ENCODE results near the gene TSPAN7.

Gene TSPAN7, protein sequence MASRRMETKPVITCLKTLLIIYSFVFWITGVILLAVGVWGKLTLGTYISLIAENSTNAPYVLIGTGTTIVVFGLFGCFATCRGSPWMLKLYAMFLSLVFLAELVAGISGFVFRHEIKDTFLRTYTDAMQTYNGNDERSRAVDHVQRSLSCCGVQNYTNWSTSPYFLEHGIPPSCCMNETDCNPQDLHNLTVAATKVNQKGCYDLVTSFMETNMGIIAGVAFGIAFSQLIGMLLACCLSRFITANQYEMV

DNA sequence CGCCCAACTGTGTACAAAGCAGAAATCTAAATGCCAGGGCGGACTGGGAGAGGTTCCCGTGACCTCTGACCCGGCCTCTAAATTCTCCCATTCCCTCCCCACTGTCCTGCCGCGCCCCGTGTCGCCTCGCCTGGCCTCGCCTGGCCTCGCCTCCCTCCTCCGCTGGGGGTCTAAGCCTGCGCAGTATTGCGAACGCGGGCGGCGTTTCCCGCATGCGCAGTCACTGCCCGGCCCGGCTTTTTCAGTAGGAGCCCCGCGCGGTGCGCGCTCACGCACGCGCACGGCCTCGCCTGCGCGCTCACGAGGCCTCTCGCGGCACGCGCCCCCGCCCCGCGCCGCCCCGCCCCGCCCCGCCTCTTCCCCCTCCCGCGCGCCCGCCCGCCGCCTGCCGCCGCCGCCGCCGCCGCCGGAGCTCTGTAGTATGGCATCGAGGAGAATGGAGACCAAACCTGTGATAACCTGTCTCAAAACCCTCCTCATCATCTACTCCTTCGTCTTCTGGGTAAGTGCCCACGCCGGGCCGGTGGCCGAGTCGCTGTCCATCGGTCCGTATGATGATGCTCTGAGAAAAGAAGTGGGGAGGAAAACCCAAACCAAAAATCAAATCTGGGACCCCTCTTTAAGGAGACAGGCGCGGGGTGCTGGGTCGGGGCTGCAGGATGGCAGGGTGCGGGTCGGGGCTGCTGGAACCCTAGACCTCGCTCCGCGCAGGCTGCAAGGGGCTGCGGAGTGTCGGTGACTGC lies at the start of gene TSPAN7:
Gene TSPAN7, plus strand, starts transcription at position 417 of the 743 bp plus-strand sequence. Its CDS starts 5 bp downstream, at position 422.
- DNase-seq, result peak; percentile 24

DNA sequence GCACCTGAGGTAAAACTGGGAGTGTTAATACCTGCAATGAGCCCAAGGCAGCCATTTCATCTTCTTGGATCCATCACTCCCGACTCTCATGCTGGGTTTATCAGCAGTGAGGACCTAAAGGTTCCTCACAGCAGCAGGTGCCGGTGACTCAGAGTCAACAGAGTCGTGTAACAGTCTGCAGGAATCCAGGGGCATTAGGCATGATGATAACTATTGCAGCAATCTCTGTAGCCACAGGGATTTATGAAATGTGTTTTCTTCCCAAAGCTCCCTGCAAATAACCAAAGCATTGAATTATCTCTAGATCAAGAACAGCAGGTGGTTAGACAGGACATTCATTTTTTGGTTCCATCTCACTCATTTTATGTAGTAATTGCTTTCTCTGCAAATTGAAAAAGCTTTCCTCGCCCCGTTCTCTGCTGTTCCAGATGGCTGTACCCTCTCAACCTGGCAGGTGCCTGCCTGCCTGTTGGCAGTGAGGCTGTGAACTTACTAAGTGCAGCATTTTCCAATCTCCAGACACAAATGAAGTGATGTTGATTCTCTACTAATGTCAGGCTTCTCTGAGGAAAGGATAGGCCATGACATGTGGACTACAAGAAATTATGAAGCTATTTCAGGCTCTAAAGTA lies 48.1 kb upstream of the TSPAN7 start:
- DNase-seq, result no peak

- no peak for DNase-seq
These were observed 47.1 kb upstream of the TSPAN7 start for GRCh38 chrX:38514016-38514854.

- no peak for DNase-seq
These were observed 46.1 kb upstream of the TSPAN7 start for GRCh38 chrX:38515291-38515690.

DNA sequence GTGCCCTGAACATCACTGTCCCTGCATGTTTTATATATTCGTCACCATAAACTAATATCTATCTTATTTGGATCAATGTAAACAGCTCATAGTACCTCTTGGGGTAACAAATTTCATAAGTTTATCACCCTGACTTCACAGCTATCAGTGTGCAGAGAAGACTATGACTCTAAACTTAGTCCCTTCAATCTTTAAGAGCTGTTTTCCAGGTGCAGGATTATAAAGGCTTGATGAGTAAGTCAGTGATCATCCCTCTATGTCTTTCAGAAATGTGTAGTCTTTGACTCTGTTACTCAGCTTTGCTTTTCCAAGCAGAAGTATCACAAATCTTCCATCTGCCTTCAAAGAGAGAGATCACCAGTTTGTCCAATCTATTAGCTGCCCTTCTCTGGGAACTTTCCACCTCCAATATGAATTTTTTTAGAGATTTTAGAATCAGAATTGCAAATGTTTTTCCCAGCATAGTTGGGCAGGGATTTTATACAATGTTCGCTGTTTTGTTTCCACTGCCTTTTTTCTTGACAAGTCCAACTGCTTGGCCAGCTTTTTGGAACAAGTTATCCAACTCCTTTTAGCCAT lies 45.1 kb upstream of the TSPAN7 start:
- no peak for DNase-seq

DNA sequence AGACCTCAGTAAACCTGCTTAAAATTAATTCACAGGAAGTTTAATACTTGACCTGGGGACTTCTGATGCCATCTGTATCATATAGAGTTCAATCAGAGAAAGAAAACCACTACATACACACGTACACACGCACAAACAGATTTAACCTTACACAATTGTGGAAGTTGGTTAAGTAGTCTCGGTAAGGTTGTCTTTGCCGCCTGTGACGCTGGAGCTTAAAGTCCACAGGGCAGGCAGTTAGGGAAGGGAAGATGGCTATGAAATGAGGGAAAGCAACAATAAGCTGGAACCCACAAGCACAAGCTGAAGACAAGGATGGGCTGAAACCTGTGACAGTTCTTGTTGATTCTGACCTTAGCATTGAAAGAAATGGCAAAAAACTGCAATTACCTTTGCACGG lies 41.7 kb upstream of the TSPAN7 start:
- DNase-seq, result no peak

- no peak for DNase-seq
These were observed 23.2 kb upstream of the TSPAN7 start for GRCh38 chrX:38538134-38538533.

DNA sequence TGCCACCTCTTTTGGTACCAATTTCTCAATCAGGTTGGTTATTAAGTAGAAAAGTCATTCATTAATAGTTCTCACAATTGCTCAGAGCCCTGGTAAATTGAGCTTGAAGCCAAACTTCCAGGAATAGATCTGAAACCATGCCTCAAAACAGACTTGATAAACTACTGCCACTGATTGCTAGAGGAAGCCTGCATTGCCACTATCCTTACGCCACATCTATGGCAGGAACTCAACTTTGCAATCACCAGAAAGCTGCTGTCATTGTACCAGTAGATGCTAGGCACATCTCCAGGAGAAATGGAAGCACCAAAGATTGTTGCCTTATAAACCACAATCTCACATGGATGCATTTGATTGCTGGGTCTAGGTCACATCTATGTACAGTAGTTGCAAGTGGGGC lies 21.6 kb upstream of the TSPAN7 start:
- no peak for DNase-seq

DNA sequence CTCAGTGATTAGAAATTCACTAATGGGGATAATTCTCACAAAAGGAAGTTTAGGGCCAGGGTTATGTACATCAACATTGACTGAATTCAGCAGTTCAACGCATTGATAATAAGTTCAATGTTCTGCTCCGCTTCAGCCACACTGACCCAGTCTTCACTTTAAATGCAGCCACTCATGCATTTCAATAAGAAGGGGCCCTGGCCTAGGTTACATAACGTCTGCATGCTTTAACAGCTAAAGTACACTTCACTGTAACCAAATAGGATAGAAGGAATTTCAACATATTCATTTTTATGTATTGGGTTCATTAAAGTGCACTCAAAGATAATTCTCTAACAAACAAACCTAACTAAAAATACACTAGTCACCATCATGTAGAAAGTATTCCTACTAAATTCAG lies 12.8 kb upstream of the TSPAN7 start:
- DNase-seq, result no peak

DNA sequence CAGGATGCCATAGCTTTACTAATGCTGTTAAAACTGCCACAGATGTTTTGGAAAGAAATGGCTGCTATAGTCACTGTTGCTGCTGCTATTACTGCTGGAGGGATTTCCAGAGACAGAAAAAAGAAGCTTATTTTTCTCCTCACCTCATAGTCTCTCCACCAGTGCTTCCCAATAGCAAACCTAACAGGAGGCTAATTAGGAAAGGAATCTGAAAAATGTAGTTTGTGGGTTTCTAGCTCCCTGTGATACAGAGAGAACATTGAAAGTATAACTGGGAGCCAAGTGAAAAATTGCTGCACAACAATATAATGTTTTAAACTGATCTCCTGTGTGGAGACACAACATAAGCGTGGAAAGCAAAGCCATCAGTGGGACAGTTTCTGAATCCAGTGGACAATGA lies 8.6 kb upstream of the TSPAN7 start:
- DNase-seq, result no peak

DNA sequence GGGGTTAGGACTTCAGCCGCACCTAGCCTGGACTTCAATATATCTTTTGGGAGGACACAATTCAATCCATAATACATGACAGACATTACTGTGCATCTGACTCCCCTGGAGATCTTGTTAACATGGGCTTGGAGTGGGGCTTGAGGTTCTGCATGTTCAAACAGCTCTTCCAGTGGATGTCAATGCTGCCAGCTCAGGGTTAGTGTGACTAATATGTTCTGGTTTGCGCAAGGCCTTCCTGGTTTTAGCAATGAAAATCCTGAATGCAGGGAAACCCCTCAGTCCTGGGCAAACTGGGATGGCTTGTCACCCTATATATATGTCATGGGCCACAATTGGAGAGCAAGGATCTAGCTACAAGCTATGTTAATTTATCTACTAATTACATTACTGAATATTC lies 2.7 kb upstream of the TSPAN7 start:
- DNase-seq, result no peak

DNA sequence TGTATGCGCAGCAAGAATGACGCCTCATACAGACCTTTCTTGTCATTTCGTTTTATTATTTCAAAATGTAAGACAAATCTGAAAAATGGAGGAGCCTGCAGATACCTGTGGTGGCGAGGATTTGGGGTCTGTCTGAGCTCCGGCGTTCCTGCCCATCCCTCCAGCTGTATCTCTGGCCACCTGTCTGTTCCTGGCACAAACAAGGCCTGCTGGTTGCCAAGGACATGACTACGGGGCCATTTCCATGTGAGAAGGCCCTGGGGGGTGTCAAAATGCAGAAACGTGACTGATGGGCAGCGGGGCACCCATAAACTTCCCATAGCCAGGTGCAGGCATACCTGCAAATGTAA lies 591 bp upstream of the TSPAN7 start:
- no peak for DNase-seq

GRCh38 chrX:38561951-38562719 lies 793 bp downstream of the TSPAN7 start:
- no peak for DNase-seq

DNA sequence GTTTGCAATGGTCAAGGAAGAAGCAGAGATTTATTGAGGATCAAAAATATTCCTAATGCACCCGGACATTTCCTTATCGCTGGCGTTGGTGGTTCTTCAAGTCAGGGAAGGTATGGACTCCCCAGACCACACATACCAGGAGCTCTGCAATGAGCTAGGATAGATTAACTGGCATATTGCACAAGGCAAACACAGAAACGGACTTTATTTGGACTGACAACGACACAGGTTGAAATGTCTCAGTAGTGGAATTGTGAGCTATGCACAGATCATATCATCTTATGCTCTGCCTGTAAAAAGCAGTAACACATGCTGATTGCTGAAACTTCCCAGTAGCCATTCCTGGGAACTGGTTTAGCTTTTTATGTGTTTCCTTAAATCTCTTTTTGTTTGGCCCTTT lies 1.7 kb downstream of the TSPAN7 start:
- DNase-seq, result no peak

DNA sequence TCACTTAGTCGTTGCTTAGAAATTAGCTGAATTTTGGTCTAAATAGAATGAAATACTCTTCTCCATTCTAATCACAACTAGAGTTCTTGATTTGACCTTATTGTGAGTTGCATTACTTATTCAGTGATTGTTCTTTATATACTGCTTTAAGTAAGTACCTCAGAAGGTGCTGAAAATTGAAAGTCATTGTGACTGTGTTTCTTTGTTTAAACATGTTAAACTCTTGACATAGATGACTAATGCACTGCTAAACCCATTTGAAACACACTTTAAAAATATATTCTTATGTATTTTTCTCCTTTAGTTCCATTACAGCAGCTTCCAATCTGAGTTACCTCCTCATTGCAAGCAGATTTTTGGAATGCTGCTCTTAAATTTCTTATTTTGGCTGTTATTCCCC lies 9.1 kb downstream of the TSPAN7 start:
- DNase-seq, result no peak

DNA sequence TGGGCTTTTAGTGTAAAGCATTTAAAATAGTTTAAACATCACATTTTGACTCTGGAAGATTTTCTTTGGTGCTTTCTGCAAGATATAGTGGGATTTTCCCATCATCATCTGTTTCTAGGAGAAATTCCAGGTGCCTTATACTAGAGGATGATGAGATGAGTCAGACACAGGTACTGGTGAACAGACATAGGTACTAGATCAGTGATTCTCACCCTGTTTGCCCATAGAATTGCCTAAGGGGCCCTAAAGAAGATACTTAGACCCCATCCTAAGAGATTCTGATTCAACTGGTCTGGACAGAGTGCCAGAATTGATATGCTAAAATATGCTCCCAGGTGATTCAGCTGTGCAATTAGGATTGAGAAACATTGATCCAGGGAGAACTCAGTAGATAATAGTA lies 9.7 kb downstream of the TSPAN7 start:
- no peak for DNase-seq

GRCh38 chrX:38574858-38575257 lies 13.5 kb downstream of the TSPAN7 start:
- no peak for DNase-seq

GRCh38 chrX:38575888-38576287 lies 14.5 kb downstream of the TSPAN7 start:
- no peak for DNase-seq

GRCh38 chrX:38577738-38578137 lies 16.4 kb downstream of the TSPAN7 start:
- no peak for DNase-seq

GRCh38 chrX:38578167-38578566 lies 16.8 kb downstream of the TSPAN7 start:
- no peak for DNase-seq

- DNase-seq, result no peak
These were observed 21.8 kb downstream of the TSPAN7 start for GRCh38 chrX:38583181-38583580.

GRCh38 chrX:38594434-38594833 lies 33.1 kb downstream of the TSPAN7 start:
- DNase-seq, result no peak
